DND-41 (cell line): Measurements from ENCODE around the gene TPX2.

Experiments used
- EZH2 ChIP-seq: IDR thresholded peaks from 3 replicates; pipeline ENCODE4 v1.6.1; 2012; ENCODE audit warnings: borderline replicate concordance, low read depth, mild to moderate bottlenecking, moderate library complexity, low read length, inconsistent platforms; ENCODE audit not compliant: severe bottlenecking
- TF ChIP-seq, protein P1 (sequence below): IDR thresholded peaks from 2 replicates; pipeline ENCODE4 v1.5.1; 2012; ENCODE audit warnings: borderline replicate concordance, low read length, moderate library complexity, mild to moderate bottlenecking; ENCODE audit not compliant: poor library complexity, severe bottlenecking; ENCODE audit errors: extremely low read depth

DNA sequence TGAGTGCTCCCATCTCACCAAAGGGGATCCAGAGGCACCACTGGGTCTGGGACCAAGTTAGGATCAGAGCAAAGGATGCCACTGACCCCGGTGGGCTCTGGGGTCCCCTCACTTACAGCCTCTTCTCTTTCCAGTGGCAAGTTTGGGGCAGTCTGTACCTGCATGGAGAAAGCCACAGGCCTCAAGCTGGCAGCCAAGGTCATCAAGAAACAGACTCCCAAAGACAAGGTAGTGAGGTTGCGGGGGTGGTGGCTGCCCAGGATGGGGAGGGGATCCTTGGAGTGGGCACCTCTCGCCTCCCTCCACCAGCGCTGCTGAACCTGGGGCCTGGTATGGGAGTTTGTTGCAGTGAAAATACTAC, 85.0 kb downstream of the TPX2 start:
- TF ChIP-seq, protein P1, sequence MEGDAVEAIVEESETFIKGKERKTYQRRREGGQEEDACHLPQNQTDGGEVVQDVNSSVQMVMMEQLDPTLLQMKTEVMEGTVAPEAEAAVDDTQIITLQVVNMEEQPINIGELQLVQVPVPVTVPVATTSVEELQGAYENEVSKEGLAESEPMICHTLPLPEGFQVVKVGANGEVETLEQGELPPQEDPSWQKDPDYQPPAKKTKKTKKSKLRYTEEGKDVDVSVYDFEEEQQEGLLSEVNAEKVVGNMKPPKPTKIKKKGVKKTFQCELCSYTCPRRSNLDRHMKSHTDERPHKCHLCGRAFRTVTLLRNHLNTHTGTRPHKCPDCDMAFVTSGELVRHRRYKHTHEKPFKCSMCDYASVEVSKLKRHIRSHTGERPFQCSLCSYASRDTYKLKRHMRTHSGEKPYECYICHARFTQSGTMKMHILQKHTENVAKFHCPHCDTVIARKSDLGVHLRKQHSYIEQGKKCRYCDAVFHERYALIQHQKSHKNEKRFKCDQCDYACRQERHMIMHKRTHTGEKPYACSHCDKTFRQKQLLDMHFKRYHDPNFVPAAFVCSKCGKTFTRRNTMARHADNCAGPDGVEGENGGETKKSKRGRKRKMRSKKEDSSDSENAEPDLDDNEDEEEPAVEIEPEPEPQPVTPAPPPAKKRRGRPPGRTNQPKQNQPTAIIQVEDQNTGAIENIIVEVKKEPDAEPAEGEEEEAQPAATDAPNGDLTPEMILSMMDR = no peak
- TF ChIP-seq EZH2 = no peak
